HepG2 (cell line): ENCODE data around the gene C1orf159. TPM values are rescaled to one million over a fixed set of nuclear protein-coding genes. Genes with fewer than 3 reads are reported as not detected.

Experiments
- ATAC-seq: fragments of 200-7000 bp; cut with Tn5 transposase; 3 replicates; pipeline ENCODE4 v1.9.1; 2020; ENCODE audit warnings: mild to moderate bottlenecking, moderate library complexity
- BruUV-seq: library from RNA; stranded (reverse); fragments of 400-500 nt; replicated peaks from 2 replicates; lab custom pipeline; 2021; lab: Mats Ljungman, UMichigan
- CTCF ChIA-PET: fragments of 300-600 bp; formaldehyde crosslinking; extraction: SDS; loops from one replicate; lab custom pipeline; 2021; ENCODE audit warnings: low total read pairs, inconsistent platforms, low intra/inter-chr PET ratio; lab: Yijun Ruan, JAX
- POLR2A ChIA-PET: fragments of 350-600 bp; sonication (Branson Sonifier 250); formaldehyde crosslinking; loops from one replicate; lab custom pipeline; 2020; ENCODE audit warnings: antibody characterized with exemption, inconsistent platforms; lab: Yijun Ruan, JAX
- DNase-seq: peaks from one replicate; pipeline ENCODE4 v3.0.0-alpha.2; 2015; ENCODE audit warnings: low spot score
- FAIRE-seq: peaks from 3 replicates; lab custom pipeline; 2011; peaks lifted over from hg19 to GRCh38; lab: Jason Lieb, UNC
- H2AFZ ChIP-seq: one replicate; pipeline ENCODE4 v1.6.1; 2011; ENCODE audit warnings: low read length, inconsistent platforms
- H3K27ac ChIP-seq: fragments of 300-600 bp; 3 replicates; pipeline ENCODE4 v1.8.0; 2011; ENCODE audit warnings: mixed run types, mild to moderate bottlenecking, mixed read lengths, low read length, inconsistent platforms; ENCODE audit not compliant: insufficient read depth; ENCODE audit errors: extremely low read length
- H3K27me3 ChIP-seq, 2 experiments: fragments of 200-600 bp in 1 of 2; 2 replicates in 1 of 2; 3 replicates in 1 of 2; pipeline versions ENCODE4 v1.6.0 to v1.8.0; 2011; ENCODE audit warnings: low read length in 2 of 2, mild to moderate bottlenecking in 2 of 2, moderate library complexity in 2 of 2, inconsistent platforms in 1 of 2; ENCODE audit not compliant: insufficient read depth in 2 of 2, control insufficient read depth in 1 of 2
- H3K36me3 ChIP-seq, 2 experiments: fragments of 200-600 bp in 1 of 2; replicated peaks in 1 of 2; 2 replicates in 1 of 2; 3 replicates in 1 of 2; pipeline versions ENCODE4 v1.5.1 to v1.8.0; 2011; ENCODE audit warnings: low read length in 2 of 2, inconsistent platforms in 1 of 2; ENCODE audit not compliant: insufficient read depth in 2 of 2, control insufficient read depth in 1 of 2
- H3K4me1 ChIP-seq: 2 replicates; pipeline ENCODE4 v1.5.1; 2012; ENCODE audit warnings: low read length, inconsistent platforms; ENCODE audit not compliant: insufficient read depth
- H3K4me2 ChIP-seq: 2 replicates; pipeline ENCODE4 v1.6.0; 2011; ENCODE audit warnings: low read depth, low read length, inconsistent platforms
- H3K4me3 ChIP-seq, 3 experiments: fragments of 200-600 bp in 1 of 3; sonication (generic), shearing (Covaris generic) in 1 of 3; replicated peaks in 1 of 3; 2 replicates each; pipeline ENCODE4 v1.5.1; 2011 to 2016; ENCODE audit warnings: low read length in 3 of 3, inconsistent platforms in 2 of 3, low read depth in 2 of 3, mild to moderate bottlenecking in 2 of 3, control low read depth in 1 of 3, mixed read lengths in 1 of 3; ENCODE audit not compliant: insufficient read depth in 1 of 3
- H3K79me2 ChIP-seq: one replicate; pipeline ENCODE4 v1.6.1; 2011; ENCODE audit warnings: low read length, inconsistent platforms; ENCODE audit not compliant: insufficient read depth
- H3K9ac ChIP-seq: 2 replicates; pipeline ENCODE4 v1.6.0; 2011; ENCODE audit warnings: mild to moderate bottlenecking, low read depth, low read length, inconsistent platforms; ENCODE audit not compliant: insufficient read depth
- H3K9me3 ChIP-seq: 2 replicates; pipeline ENCODE4 v1.5.1; 2012; ENCODE audit warnings: mild to moderate bottlenecking, low read length
- H4K20me1 ChIP-seq: 2 replicates; pipeline ENCODE4 v1.6.0; 2011; ENCODE audit warnings: inconsistent platforms, mild to moderate bottlenecking, low read length, moderate library complexity; ENCODE audit not compliant: insufficient read depth
- JUND ChIP-seq: sonication (generic); formaldehyde crosslinking; IDR thresholded peaks from 2 replicates; pipeline ENCODE4 v1.8.0; 2022; ENCODE audit warnings: mild to moderate bottlenecking, missing genetic modification reagents
- KMT2A ChIP-seq: sonication (generic); formaldehyde crosslinking; IDR thresholded peaks from 2 replicates; pipeline ENCODE4 v1.4.0; 2020; ENCODE audit warnings: missing genetic modification reagents
- MEIS1 ChIP-seq: sonication (generic); formaldehyde crosslinking; IDR thresholded peaks from 2 replicates; pipeline ENCODE4 v1.9.0; 2021; ENCODE audit warnings: mild to moderate bottlenecking, missing genetic modification reagents, moderate library complexity, borderline replicate concordance
- MYPOP ChIP-seq: sonication (generic); formaldehyde crosslinking; IDR thresholded peaks from 2 replicates; pipeline ENCODE4 v1.8.1; 2023; ENCODE audit warnings: mild to moderate bottlenecking, moderate library complexity, missing genetic modification reagents
- NONO ChIP-seq, 2 experiments: fragments of 450-650 bp in 1 of 2; sonication (generic) in 1 of 2; formaldehyde crosslinking in 1 of 2; IDR thresholded peaks in 1 of 2; conservative IDR thresholded peaks in 1 of 2; 2 replicates each; pipeline versions ENCODE4 v1.6.1 to v1.8.0; 2017 to 2022; ENCODE audit warnings: mild to moderate bottlenecking in 1 of 2, missing genetic modification reagents in 1 of 2, moderate library complexity in 1 of 2
- POGK ChIP-seq: sonication (generic); formaldehyde crosslinking; conservative IDR thresholded peaks from 2 replicates; pipeline ENCODE4 v1.8.0; 2022; ENCODE audit warnings: mild to moderate bottlenecking, moderate library complexity, missing genetic modification reagents
- RBFOX2 ChIP-seq: fragments of 200-400 bp; formaldehyde crosslinking; IDR thresholded peaks from 2 replicates; pipeline ENCODE4 v1.6.1; 2017; ENCODE audit warnings: low read depth, mild to moderate bottlenecking, low read length
- RBM39 ChIP-seq: fragments of 200-400 bp; formaldehyde crosslinking; IDR thresholded peaks from one replicate; pipeline ENCODE4 v1.6.1; 2018; ENCODE audit warnings: antibody characterized with exemption, mild to moderate bottlenecking, low read depth, low read length; ENCODE audit not compliant: poor library complexity, severe bottlenecking
- WIZ ChIP-seq: sonication (generic); formaldehyde crosslinking; IDR thresholded peaks from 2 replicates; pipeline ENCODE4 v1.5.1; 2020; ENCODE audit warnings: mild to moderate bottlenecking, missing genetic modification reagents
- ZNF280B ChIP-seq: sonication (generic); formaldehyde crosslinking; IDR thresholded peaks from 2 replicates; pipeline ENCODE4 v1.5.0; 2020; ENCODE audit warnings: missing genetic modification reagents, mild to moderate bottlenecking, borderline replicate concordance
- ZNF296 ChIP-seq: sonication (generic); formaldehyde crosslinking; conservative IDR thresholded peaks from 2 replicates; pipeline ENCODE4 v1.5.0; 2020; ENCODE audit warnings: mild to moderate bottlenecking, missing genetic modification reagents
- ZNF709 ChIP-seq: sonication (generic); formaldehyde crosslinking; IDR thresholded peaks from 2 replicates; pipeline ENCODE4 v1.5.0; 2020; ENCODE audit warnings: mild to moderate bottlenecking, missing genetic modification reagents
- ZNF713 ChIP-seq: sonication (generic); formaldehyde crosslinking; IDR thresholded peaks from 2 replicates; pipeline ENCODE4 v1.4.0; 2020; ENCODE audit warnings: mild to moderate bottlenecking, missing genetic modification reagents
- ZNF792 ChIP-seq: IDR thresholded peaks from 2 replicates; pipeline ENCODE4 v1.6.1; 2016
- WGBS: methylation state at CpG from one replicate; pipeline ENCODE4 v1.1.6; 2017; ENCODE audit warnings: low lambda C conversion rate; 5-methylcytosine and 5-hydroxymethylcytosine counted together
- in situ Hi-C: cut with HindIII; loops from 2 replicates; pipeline ENCODE4 v1.10.0; 2017; ENCODE audit warnings: low pct_unique_long_range_greater_than_20kb; ENCODE audit not compliant: extremely low pct_ligation_motif_present
- intact Hi-C: fragments of 100-400 bp; cut with micrococcal nuclease; formaldehyde crosslinking; loops from one replicate; pipeline ENCODE4 v1.10.0; 2022; ENCODE audit not compliant: unreplicated experiment
- polyA plus RNA-seq, 8 experiments: library from polyadenylated mRNA; depleted of rRNA in 3 of 8; stranded (reverse) in 7 of 8; unstranded in 1 of 8; fragments of >200 nt; fragmentation: Illumina TruSeq in 4 of 8; extraction: Trizol in 4 of 8; gene quantifications; 2 replicates each; pipeline versions ENCODE4 v1.2.1 to v1.2.3, GENCODE V29; 2011 to 2016; ENCODE audit warnings: low read depth in 4 of 8, missing spikeins in 1 of 8, mixed read lengths in 1 of 8; ENCODE audit not compliant: insufficient read depth in 1 of 8
- total RNA-seq, 5 experiments: library from RNA; depleted of rRNA; stranded (reverse); fragments of >200 nt; fragmentation: Illumina TruSeq; extraction: Trizol; gene quantifications; 2 replicates each; pipeline ENCODE4 v1.2.3, GENCODE V29; 2016; ENCODE audit warnings: low read depth in 1 of 5
- TF ChIP-seq, protein P1 (sequence below): sonication (generic); formaldehyde crosslinking; IDR thresholded peaks from 2 replicates; pipeline ENCODE4 v1.4.0; 2020; ENCODE audit warnings: missing genetic modification reagents

Gene C1orf159
- total and polyA plus RNA-seq, 2 of the 13 experiments (the other 11 are each of a cell fraction or from before 2014, with no cell fraction given), result 3.8 to 6.7 TPM

GRCh38 chr1:1127551-1128451, 11.9 kb upstream of the C1orf159 start:
- ChIA-PET POLR2A (interaction anchor here (0.6 to 3.0 kb wide), 12 partner anchors 24 to 179 kb away, joined by 3 to 30 read pairs (median 4); partner anchors contain the start of genes B3GALT6 and SDF4), CTCF (no interaction called here)
- in situ Hi-C loops, result no loop called here
- H3K36me3 ChIP-seq, result no peaks in the 10 kb centered on the region
- DNase-seq (no peak), ATAC-seq (no peak), FAIRE-seq (no peak)
- peak overlapping the region; percentile 84 for H3K27ac ChIP-seq
- BruUV-seq, result TSS peak; percentile 76
- H3K4me2 ChIP-seq, result peak overlapping the region; percentile 93
- 2% methylated on average over 10 of the region's 45 CpGs for WGBS
- no peaks in the 10 kb centered on the region for H3K9me3 ChIP-seq
- H2AFZ ChIP-seq, result no peak overlapping the region
- H3K4me1 ChIP-seq, result peaks cover 73% of the 10 kb centered on the region
- intact Hi-C loops, result no loop called here
- no peaks in the 10 kb centered on the region for H4K20me1 ChIP-seq
- H3K4me3 ChIP-seq, result peak overlapping the region; percentile 67 to 82 (median 79)
- peaks cover 5% of the 10 kb centered on the region for H3K79me2 ChIP-seq
- peak overlapping the region; percentile 89 for H3K9ac ChIP-seq
- no peaks in the 10 kb centered on the region; a peak in 1 of 5 replicates for H3K27me3 ChIP-seq
- TF ChIP-seq KMT2A (CRISPR knock-in tag), result no peak
- TF ChIP-seq JUND (CRISPR knock-in tag), result peak; percentile 30; the same call in 1 of the 2 replicates
- TF ChIP-seq NONO (IDR thresholded peaks at IDR 0.05), result no peak
- TF ChIP-seq NONO (CRISPR knock-in tag; conservative IDR thresholded peaks at IDR 0.05), result 0 out of 2 replicates have a peak, but pooled peaks have one; percentile 10
- TF ChIP-seq ZNF792 (CRISPR knock-in tag), result peak; percentile 1; the same call in 1 of the 2 replicates
- TF ChIP-seq RBM39, result peak; percentile 3
- TF ChIP-seq MEIS1 (CRISPR knock-in tag), result no peak
- 0 out of 2 replicates have a peak, but pooled peaks have one; percentile 12 for TF ChIP-seq ZNF713 (CRISPR knock-in tag)
- 0 out of 2 replicates have a peak, but pooled peaks have one; percentile 48 for TF ChIP-seq RBFOX2
- TF ChIP-seq ZNF280B, result peak; percentile 25; the same call in 1 of the 2 replicates
- TF ChIP-seq, protein P1, sequence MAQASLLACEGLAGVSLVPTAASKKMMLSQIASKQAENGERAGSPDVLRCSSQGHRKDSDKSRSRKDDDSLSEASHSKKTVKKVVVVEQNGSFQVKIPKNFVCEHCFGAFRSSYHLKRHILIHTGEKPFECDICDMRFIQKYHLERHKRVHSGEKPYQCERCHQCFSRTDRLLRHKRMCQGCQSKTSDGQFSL, result peak; percentile 56; the same call in 1 of the 2 replicates
- peak; percentile 59; the same call in 1 of the 2 replicates for TF ChIP-seq ZNF296 (CRISPR knock-in tag)
- TF ChIP-seq POGK (CRISPR knock-in tag), result 0 out of 2 replicates have a peak, but pooled peaks have one; percentile 31
- TF ChIP-seq ZNF709 (CRISPR knock-in tag), result peak; percentile 13; the same call in 1 of the 2 replicates
- TF ChIP-seq MYPOP (CRISPR knock-in tag), result peak; percentile 70
- TF ChIP-seq WIZ (CRISPR knock-in tag), result peak; percentile 11; the same call in 1 of the 2 replicates
